OCI-LY1 (cell line): ENCODE measurements around the gene TAS2R7.

Source experiments
- H2AFZ ChIP-seq: fragments of 200-600 bp; sonication (generic), shearing (Covaris generic); 2 replicates; pipeline ENCODE4 v1.6.0; 2014; ENCODE audit warnings: antibody characterized with exemption, mild to moderate bottlenecking, low read length
- H3F3A ChIP-seq: fragments of 200-600 bp; sonication (generic), shearing (Covaris generic); 2 replicates; pipeline ENCODE4 v1.6.0; 2014; ENCODE audit warnings: mild to moderate bottlenecking, antibody characterized with exemption, low read length, moderate library complexity; ENCODE audit not compliant: insufficient read depth
- H3K27ac ChIP-seq: fragments of 200-600 bp; sonication (generic); 2 replicates; pipeline ENCODE4 v1.5.1; 2014; ENCODE audit warnings: low read length, mixed run types, mild to moderate bottlenecking, low read depth; ENCODE audit not compliant: poor library complexity, severe bottlenecking
- H3K27me3 ChIP-seq: fragments of 200-600 bp; sonication (generic); 2 replicates; pipeline ENCODE4 v1.6.0; 2014; ENCODE audit warnings: antibody characterized with exemption, mild to moderate bottlenecking, low read length, moderate library complexity; ENCODE audit not compliant: insufficient read depth
- H3K36me3 ChIP-seq: fragments of 200-600 bp; sonication (generic); 2 replicates; pipeline ENCODE4 v1.6.1; 2014; ENCODE audit warnings: mild to moderate bottlenecking, antibody characterized with exemption, low read length, moderate library complexity, mixed read lengths; ENCODE audit not compliant: insufficient read depth
- H3K4me1 ChIP-seq: fragments of 200-600 bp; sonication (generic); 2 replicates; pipeline ENCODE4 v1.5.1; 2014; ENCODE audit warnings: mild to moderate bottlenecking, low read length, moderate library complexity; ENCODE audit not compliant: insufficient read depth, severe bottlenecking
- H3K4me2 ChIP-seq: fragments of 200-600 bp; sonication (generic), shearing (Covaris generic); 2 replicates; pipeline ENCODE4 v1.6.1; 2014; ENCODE audit warnings: low read length
- H3K4me3 ChIP-seq: fragments of 200-600 bp; sonication (generic); 2 replicates; pipeline ENCODE4 v1.5.1; 2014; ENCODE audit warnings: low read length, low read depth, mild to moderate bottlenecking, mixed read lengths; ENCODE audit not compliant: poor library complexity, severe bottlenecking
- H3K79me2 ChIP-seq: fragments of 200-600 bp; shearing (Covaris generic); 2 replicates; pipeline ENCODE4 v1.6.1; 2016; ENCODE audit warnings: mixed run types, low read length, mixed read lengths; ENCODE audit not compliant: insufficient read depth
- H3K9ac ChIP-seq: fragments of 200-600 bp; sonication (generic), shearing (Covaris generic); 2 replicates; pipeline ENCODE4 v1.6.1; 2014; ENCODE audit warnings: mild to moderate bottlenecking, low read length, mixed read lengths
- H3K9me2 ChIP-seq: fragments of 200-600 bp; sonication (generic), shearing (Covaris generic); 2 replicates; pipeline ENCODE4 v1.6.1; 2014; ENCODE audit warnings: low read depth, mild to moderate bottlenecking, low read length, mixed read lengths
- H3K9me3 ChIP-seq: fragments of 200-600 bp; shearing (Covaris generic); 2 replicates; pipeline ENCODE4 v1.6.1; 2014; ENCODE audit warnings: low read length, mixed read lengths
- H4K20me1 ChIP-seq: fragments of 200-600 bp; sonication (generic), shearing (Covaris generic); 2 replicates; pipeline ENCODE4 v1.6.0; 2016; ENCODE audit warnings: mild to moderate bottlenecking, low read length; ENCODE audit not compliant: insufficient read depth
- EZH2 ChIP-seq: fragments of 200-600 bp; sonication (generic), shearing (Covaris generic); IDR thresholded peaks from 2 replicates; pipeline ENCODE4 v1.8.0; 2017; ENCODE audit warnings: borderline replicate concordance, mixed run types, mild to moderate bottlenecking, antibody characterized with exemption, low read length, moderate library complexity, mixed read lengths
- TF ChIP-seq, protein P1 (sequence below): fragments of 200-600 bp; sonication (generic), shearing (Covaris generic); IDR thresholded peaks from 2 replicates; pipeline ENCODE4 v1.5.1; 2017; ENCODE audit warnings: mild to moderate bottlenecking, antibody characterized with exemption, low read length, moderate library complexity, mixed read lengths

Gene TAS2R7

GRCh38 chr12:10847744-10848143 lies 45.3 kb upstream of the TAS2R7 start:
- no peaks in the 10 kb centered on the region for H3K9me2 ChIP-seq
- no peaks in the 10 kb centered on the region for H3F3A ChIP-seq
- no peaks in the 10 kb centered on the region; the same call in 1 of the 2 replicates for H3K36me3 ChIP-seq
- no peak overlapping the region for H3K27ac ChIP-seq
- no peak overlapping the region for H3K9ac ChIP-seq
- no peaks in the 10 kb centered on the region for H3K79me2 ChIP-seq
- H3K4me2 ChIP-seq = no peak overlapping the region
- no peaks in the 10 kb centered on the region for H3K4me1 ChIP-seq
- H2AFZ ChIP-seq = no peak overlapping the region
- no peaks in the 10 kb centered on the region for H3K27me3 ChIP-seq
- TF ChIP-seq EZH2 = no peak
- TF ChIP-seq, protein P1, sequence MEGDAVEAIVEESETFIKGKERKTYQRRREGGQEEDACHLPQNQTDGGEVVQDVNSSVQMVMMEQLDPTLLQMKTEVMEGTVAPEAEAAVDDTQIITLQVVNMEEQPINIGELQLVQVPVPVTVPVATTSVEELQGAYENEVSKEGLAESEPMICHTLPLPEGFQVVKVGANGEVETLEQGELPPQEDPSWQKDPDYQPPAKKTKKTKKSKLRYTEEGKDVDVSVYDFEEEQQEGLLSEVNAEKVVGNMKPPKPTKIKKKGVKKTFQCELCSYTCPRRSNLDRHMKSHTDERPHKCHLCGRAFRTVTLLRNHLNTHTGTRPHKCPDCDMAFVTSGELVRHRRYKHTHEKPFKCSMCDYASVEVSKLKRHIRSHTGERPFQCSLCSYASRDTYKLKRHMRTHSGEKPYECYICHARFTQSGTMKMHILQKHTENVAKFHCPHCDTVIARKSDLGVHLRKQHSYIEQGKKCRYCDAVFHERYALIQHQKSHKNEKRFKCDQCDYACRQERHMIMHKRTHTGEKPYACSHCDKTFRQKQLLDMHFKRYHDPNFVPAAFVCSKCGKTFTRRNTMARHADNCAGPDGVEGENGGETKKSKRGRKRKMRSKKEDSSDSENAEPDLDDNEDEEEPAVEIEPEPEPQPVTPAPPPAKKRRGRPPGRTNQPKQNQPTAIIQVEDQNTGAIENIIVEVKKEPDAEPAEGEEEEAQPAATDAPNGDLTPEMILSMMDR = no peak
- no peaks in the 10 kb centered on the region for H4K20me1 ChIP-seq
- no peak overlapping the region for H3K4me3 ChIP-seq
- no peaks in the 10 kb centered on the region for H3K9me3 ChIP-seq

DNA sequence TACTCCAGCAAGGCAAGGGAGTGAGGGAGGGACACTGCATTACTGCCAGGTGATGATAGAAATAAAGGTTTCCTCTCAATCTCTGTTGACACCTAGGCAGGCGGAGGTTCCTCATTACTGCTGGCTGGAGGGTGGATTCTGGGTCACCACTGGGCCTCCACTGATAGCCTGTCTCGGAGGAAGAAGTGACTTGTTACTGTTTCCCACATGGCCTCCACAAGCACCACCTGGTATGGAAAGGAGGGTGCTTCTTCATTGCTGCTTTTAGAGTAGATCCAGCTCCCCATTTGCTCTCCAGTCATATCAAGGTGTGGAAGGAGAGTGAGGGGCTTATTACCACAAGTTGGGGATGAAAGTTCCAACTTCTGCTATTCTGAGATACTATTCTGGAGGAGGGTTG lies 40.4 kb upstream of the TAS2R7 start:
- no peaks in the 10 kb centered on the region for H3K9me2 ChIP-seq
- H4K20me1 ChIP-seq = no peaks in the 10 kb centered on the region
- no peaks in the 10 kb centered on the region for H3K79me2 ChIP-seq
- no peak overlapping the region for H3K27ac ChIP-seq
- no peaks in the 10 kb centered on the region; the same call in 1 of the 2 replicates for H3K36me3 ChIP-seq
- H3K9me3 ChIP-seq = no peaks in the 10 kb centered on the region
- TF ChIP-seq EZH2 = no peak
- TF ChIP-seq, protein P1 = no peak
- H3K9ac ChIP-seq = no peak overlapping the region
- H3K4me2 ChIP-seq = no peak overlapping the region
- H3K27me3 ChIP-seq = no peaks in the 10 kb centered on the region
- H3F3A ChIP-seq = no peaks in the 10 kb centered on the region
- H2AFZ ChIP-seq = no peak overlapping the region
- H3K4me3 ChIP-seq = no peak overlapping the region
- H3K4me1 ChIP-seq = no peaks in the 10 kb centered on the region

DNA sequence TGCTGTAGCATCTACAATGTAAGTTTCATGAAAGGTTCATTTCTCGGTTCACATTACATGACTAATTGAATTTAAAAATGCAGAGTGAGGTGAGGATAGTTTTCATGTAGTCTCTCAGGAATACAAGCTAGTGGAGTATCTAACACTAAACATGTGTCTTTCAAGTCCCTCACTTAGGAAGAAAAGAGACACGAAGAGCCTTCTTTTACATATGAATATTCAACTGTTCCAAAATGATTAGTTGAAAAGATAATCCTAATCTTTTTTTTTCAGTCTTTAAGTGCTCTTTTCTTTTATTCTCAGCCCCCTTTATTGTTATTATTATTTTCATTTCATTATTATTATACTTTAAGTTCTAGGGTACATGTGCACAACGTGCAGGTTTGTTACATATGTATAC lies 36.0 kb upstream of the TAS2R7 start:
- no peaks in the 10 kb centered on the region for H3K9me3 ChIP-seq

More for the DNA sequence above, 36.0 kb upstream of the TAS2R7 start:
- Histone ChIP-seq H3K27ac (no peak overlapping the region), H3F3A (no peaks in the 10 kb centered on the region), H3K9ac (no peak overlapping the region), H4K20me1 (no peaks in the 10 kb centered on the region), H3K4me2 (no peak overlapping the region), H3K4me1 (no peaks in the 10 kb centered on the region), H3K9me2 (no peaks in the 10 kb centered on the region), H3K36me3 (no peaks in the 10 kb centered on the region), H2AFZ (no peak overlapping the region), H3K27me3 (no peaks in the 10 kb centered on the region), H3K4me3 (no peak overlapping the region), H3K79me2 (no peaks in the 10 kb centered on the region)
- TF ChIP-seq, protein P1 = no peak
- no peak for TF ChIP-seq EZH2
